HG03469 (cell line): ENCODE results near the gene CHST4.
"Not testable (repeated sequence)": the region's sequence is repeated elsewhere in the genome, so short reads cannot be mapped to it uniquely, and the experiment has no call there.

ENCODE experiments used
- ATAC-seq: cut with Tn5 transposase; IDR thresholded peaks from one replicate; pipeline ENCODE4 v1.9.1; 2021; ENCODE audit warnings: mild to moderate bottlenecking, moderate library complexity, moderate number of reproducible peaks; ENCODE audit not compliant: unreplicated experiment

The CHST4 gene

GRCh38 chr16:71526111-71526631 is at the start of gene CHST4:
Gene CHST4, plus strand, starts transcription at chr16:71526426. Its CDS starts 10,252 bp downstream, at chr16:71536678.
- ATAC-seq: no peak

GRCh38 chr16:71476457-71477124 is 49.6 kb upstream of the CHST4 start:
- no peak for ATAC-seq

- ATAC-seq: no peak
Observed at GRCh38 chr16:71479420-71479819, 46.8 kb upstream of the CHST4 start.

GRCh38 chr16:71480956-71481355 is 45.3 kb upstream of the CHST4 start:
- no peak for ATAC-seq

GRCh38 chr16:71482569-71482968 is 43.7 kb upstream of the CHST4 start:
- ATAC-seq: no peak

- peak; percentile 71 for ATAC-seq
Observed at GRCh38 chr16:71484006-71484893, 42.0 kb upstream of the CHST4 start.

GRCh38 chr16:71489122-71489521 is 37.1 kb upstream of the CHST4 start, which contains the start of gene ZNF19:
Gene ZNF19, minus strand, starts transcription at chr16:71489324. Its CDS starts 7,210 bp downstream, at chr16:71482114.
- no peak for ATAC-seq

- ATAC-seq: no peak
Observed at GRCh38 chr16:71490361-71490760, 35.9 kb upstream of the CHST4 start.

GRCh38 chr16:71491054-71491453 is 35.2 kb upstream of the CHST4 start:
- no peak for ATAC-seq

GRCh38 chr16:71492786-71493185 is 33.4 kb upstream of the CHST4 start:
- no peak for ATAC-seq

- no peak for ATAC-seq
Observed at GRCh38 chr16:71493213-71493612, 33.0 kb upstream of the CHST4 start.

GRCh38 chr16:71498031-71498430 is 28.2 kb upstream of the CHST4 start:
- ATAC-seq: no peak

- no peak for ATAC-seq
Observed at GRCh38 chr16:71499775-71500364, 26.4 kb upstream of the CHST4 start.

GRCh38 chr16:71500964-71501363 is 25.3 kb upstream of the CHST4 start:
- no peak for ATAC-seq

- ATAC-seq: no peak
Observed at GRCh38 chr16:71501547-71501946, 24.7 kb upstream of the CHST4 start.

GRCh38 chr16:71504051-71504450 is 22.2 kb upstream of the CHST4 start:
- not testable (repeated sequence) for ATAC-seq

GRCh38 chr16:71504901-71505300 is 21.3 kb upstream of the CHST4 start:
- no peak for ATAC-seq

- no peak for ATAC-seq
Observed at GRCh38 chr16:71507061-71507460, 19.2 kb upstream of the CHST4 start.

GRCh38 chr16:71513302-71513701 is 12.9 kb upstream of the CHST4 start:
- no peak for ATAC-seq

- ATAC-seq: no peak
Observed at GRCh38 chr16:71514476-71514875, 11.8 kb upstream of the CHST4 start.

GRCh38 chr16:71515026-71515425 is 11.2 kb upstream of the CHST4 start:
- ATAC-seq: no peak
